ENCODE data around the gene BANF1. TPM values are rescaled to one million over a fixed set of nuclear protein-coding genes. Genes with fewer than 3 reads are reported as not detected.
A peak's percentile ranks its signal among the peaks of the same experiment; 100 is the strongest.

Gene BANF1
- total RNA-seq, 1 experiment from 2014 or later = 300 TPM

DNA sequence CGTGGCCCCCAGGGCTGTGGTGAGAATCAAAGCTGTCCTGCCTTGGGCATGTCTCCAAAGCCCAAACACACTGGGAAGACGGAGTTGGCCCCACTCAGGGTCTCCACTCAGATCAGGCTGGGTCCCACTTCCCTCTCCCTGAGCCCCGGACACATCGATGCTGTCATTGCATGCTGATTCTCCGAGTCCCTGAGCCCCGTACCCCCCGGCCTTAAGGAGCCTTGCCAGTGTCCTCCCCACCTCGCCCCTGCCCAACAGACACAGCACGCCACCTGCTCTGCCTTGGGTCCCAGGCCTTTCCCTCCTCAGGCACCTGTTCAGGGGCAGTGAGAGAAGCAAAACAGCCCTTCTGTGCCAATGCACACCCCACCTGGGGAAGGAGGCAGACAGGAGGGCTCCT is 15.0 kb upstream of the BANF1 start:
- intact Hi-C loops (cut with micrococcal nuclease; ENCODE audit: unreplicated experiment) = loop anchor here (5.0 kb wide), 2 partner anchors 75 to 160 kb away; no protein-coding TSS in a partner anchor
- ChIA-PET POLR2A (interaction anchor here (0.5 to 0.8 kb wide), 2 partner anchors 17 to 276 kb away, joined by 8 read pairs; no protein-coding TSS in a partner anchor), CTCF (interaction anchor here (1.0 kb wide), 1 partner anchor 97 kb away, joined by 4 read pairs; the partner anchor contains the start of gene CCDC85B)
- BruUV-seq (replicated peaks) = no TSS peak
- no peak for TF ChIP-seq CTCF (IDR thresholded peaks at IDR 0.05; ENCODE audit: insufficient read depth in 1 of 2, low read depth in 1 of 2, low read length in 1 of 2, severe bottlenecking in 1 of 2, unreplicated experiment in 1 of 2)
- no peaks in the 10 kb centered on the region for H3K9me3 ChIP-seq
- DNase-seq = no peak
- no peak overlapping the region for H3K4me3 ChIP-seq (ENCODE audit: low read depth, low read length)
- Mint-ChIP-seq H3K27ac (ENCODE audit: unreplicated experiment) (no peak overlapping the region), H3K36me3 (ENCODE audit: insufficient read depth, unreplicated experiment) (peaks cover 23% of the 10 kb centered on the region), H3K4me3 (ENCODE audit: unreplicated experiment) (no peak overlapping the region), H3K27me3 (ENCODE audit: insufficient read depth, unreplicated experiment) (no peaks in the 10 kb centered on the region), H3K4me1 (ENCODE audit: low read depth, unreplicated experiment) (no peaks in the 10 kb centered on the region), H3K9me3 (ENCODE audit: unreplicated experiment) (no peaks in the 10 kb centered on the region)
- peaks cover 2% of the 10 kb centered on the region for H3K36me3 ChIP-seq (ENCODE audit: control insufficient read depth, insufficient read depth, low read length)
- H3K4me1 ChIP-seq = no peaks in the 10 kb centered on the region
- H3K27me3 ChIP-seq (replicated peaks; ENCODE audit: control insufficient read depth, insufficient read depth, low read length) = no peaks in the 10 kb centered on the region

DNA sequence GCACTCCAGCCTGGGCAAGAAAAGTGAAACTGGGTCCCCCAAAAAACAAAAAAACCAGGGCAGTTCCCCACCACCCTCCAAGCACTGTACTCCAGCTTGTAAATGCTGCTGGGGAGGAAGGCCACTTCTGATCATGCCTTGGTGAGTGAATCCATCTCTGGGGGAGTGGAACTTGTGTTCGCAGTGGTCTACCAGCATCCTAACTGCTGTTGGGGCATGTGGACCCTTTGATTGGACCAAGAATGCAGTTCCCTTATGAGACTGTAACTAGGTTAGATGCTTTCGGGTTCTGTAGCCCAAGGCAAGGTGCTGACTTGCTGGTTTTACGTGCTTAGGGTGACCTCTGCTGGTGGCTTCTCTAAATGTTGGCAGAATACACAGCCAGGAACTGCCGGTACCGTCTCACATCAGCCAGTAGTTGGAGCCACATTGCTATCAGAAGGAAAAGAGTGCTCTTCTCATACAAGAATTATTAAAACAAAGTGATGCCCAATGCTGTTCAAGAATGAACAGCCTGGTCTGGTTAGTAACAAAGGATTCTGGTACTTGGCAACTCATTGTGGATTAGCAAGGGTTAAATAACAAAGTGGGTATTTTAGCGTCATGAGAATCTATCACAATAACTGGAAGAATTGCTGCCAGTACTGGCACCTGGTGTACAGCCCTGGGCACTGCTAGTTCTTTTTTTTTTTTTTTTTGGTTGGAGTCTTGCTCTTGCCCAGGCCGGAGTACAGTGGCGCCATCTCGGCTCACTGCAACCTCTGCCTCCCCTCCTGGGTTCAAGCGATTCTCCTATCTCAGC is 13.3 kb upstream of the BANF1 start:
- H3K27me3 ChIP-seq (replicated peaks; ENCODE audit: control insufficient read depth, insufficient read depth, low read length) = no peaks in the 10 kb centered on the region
- no peaks in the 10 kb centered on the region for H3K9me3 ChIP-seq
- H3K27ac Mint-ChIP-seq (ENCODE audit: unreplicated experiment) = no peak overlapping the region
- no peaks in the 10 kb centered on the region for H3K27me3 Mint-ChIP-seq (ENCODE audit: insufficient read depth, unreplicated experiment)
- peaks cover 27% of the 10 kb centered on the region for H3K36me3 Mint-ChIP-seq (ENCODE audit: insufficient read depth, unreplicated experiment)
- H3K9me3 Mint-ChIP-seq (ENCODE audit: unreplicated experiment) = no peaks in the 10 kb centered on the region
- H3K4me1 Mint-ChIP-seq (ENCODE audit: low read depth, unreplicated experiment) = no peaks in the 10 kb centered on the region
- DNase-seq = peak; percentile 91 to 93
- TF ChIP-seq CTCF (IDR thresholded peaks at IDR 0.05; ENCODE audit: insufficient read depth in 1 of 2, low read depth in 1 of 2, low read length in 1 of 2, severe bottlenecking in 1 of 2, unreplicated experiment in 1 of 2) = peak; percentile 94 to 97
- peaks cover 2% of the 10 kb centered on the region for H3K36me3 ChIP-seq (ENCODE audit: control insufficient read depth, insufficient read depth, low read length)
- H3K4me3 Mint-ChIP-seq (ENCODE audit: unreplicated experiment) = no peak overlapping the region
- ChIA-PET CTCF (interaction anchor here (0.5 to 2.6 kb wide), 13 partner anchors 23 to 282 kb away, joined by 3 to 26 read pairs (median 5); partner anchors contain the start of genes CCDC85B, CST6, FIBP and MUS81), POLR2A (interaction anchor here (0.5 kb wide), 1 partner anchor 101 kb away, joined by 10 read pairs; the partner anchor contains the start of gene FIBP)
- no peak overlapping the region for H3K4me3 ChIP-seq (ENCODE audit: low read depth, low read length)
- intact Hi-C loops (cut with micrococcal nuclease; ENCODE audit: unreplicated experiment) = loop anchor here (1.0 to 5.0 kb wide), 6 partner anchors 33 to 283 kb away; partner anchors contain the start of gene FIBP
- no TSS peak for BruUV-seq (replicated peaks)
- H3K4me1 ChIP-seq = no peaks in the 10 kb centered on the region

- no peaks in the 10 kb centered on the region for H3K27me3 Mint-ChIP-seq (ENCODE audit: insufficient read depth, unreplicated experiment)
- no peak overlapping the region for H3K4me3 Mint-ChIP-seq (ENCODE audit: unreplicated experiment)
- H3K36me3 ChIP-seq (ENCODE audit: control insufficient read depth, insufficient read depth, low read length) = peaks cover 2% of the 10 kb centered on the region
- H3K9me3 Mint-ChIP-seq (ENCODE audit: unreplicated experiment) = no peaks in the 10 kb centered on the region
- H3K9me3 ChIP-seq = no peaks in the 10 kb centered on the region
- ChIA-PET CTCF (no interaction called here), POLR2A (no interaction called here)
- intact Hi-C loops (cut with micrococcal nuclease; ENCODE audit: unreplicated experiment) = no loop called here
- H3K36me3 Mint-ChIP-seq (ENCODE audit: insufficient read depth, unreplicated experiment) = peaks cover 48% of the 10 kb centered on the region
- no peaks in the 10 kb centered on the region for H3K4me1 Mint-ChIP-seq (ENCODE audit: low read depth, unreplicated experiment)
- no peaks in the 10 kb centered on the region for H3K27me3 ChIP-seq (replicated peaks; ENCODE audit: control insufficient read depth, insufficient read depth, low read length)
- no peak for DNase-seq
- TF ChIP-seq CTCF (IDR thresholded peaks at IDR 0.05; ENCODE audit: insufficient read depth in 1 of 2, low read depth in 1 of 2, low read length in 1 of 2, severe bottlenecking in 1 of 2, unreplicated experiment in 1 of 2) = no peak
- H3K4me1 ChIP-seq = no peaks in the 10 kb centered on the region
- H3K27ac Mint-ChIP-seq (ENCODE audit: unreplicated experiment) = no peak overlapping the region
- no peak overlapping the region for H3K4me3 ChIP-seq (ENCODE audit: low read depth, low read length)
- BruUV-seq (replicated peaks) = no TSS peak
Measured at GRCh38 chr11:65992056-65992455, 10.2 kb upstream of the BANF1 start.
